SK-N-SH treated with all-trans-retinoic acid at 6 μM for 48 hours (cell line): Measurements from ENCODE around the gene ZDHHC3.

ENCODE experiments used
- TCF4 ChIP-seq: fragments of 250-450 bp; sonication (Bioruptor Pico); IDR thresholded peaks from 2 replicates; pipeline ENCODE4 v1.8.0; 2021; ENCODE audit warnings: mild to moderate bottlenecking, moderate library complexity, borderline replicate concordance
- ZNF8 ChIP-seq: fragments of 450-650 bp; formaldehyde crosslinking; IDR thresholded peaks from 2 replicates; pipeline ENCODE4 v1.5.0; 2020; ENCODE audit warnings: mild to moderate bottlenecking, moderate library complexity

- TF ChIP-seq TCF4 (CRISPR knock-in tag) (no peak), ZNF8 (CRISPR knock-in tag) (no peak)
Observed at GRCh38 chr3:44875596-44875995, 100.4 kb downstream of the ZDHHC3 start.
